ENCODE data around the gene EFCAB6.

GRCh38 chr22:43507235-43507634 is 304.9 kb downstream of the EFCAB6 start:
- TF ChIP-seq NR2C2 (CRISPR knock-in tag; IDR thresholded peaks at IDR 0.05): no peak
- TF ChIP-seq CTCF (IDR thresholded peaks at IDR 0.05): no peak
- no peak for TF ChIP-seq SMAD3 (CRISPR knock-in tag; IDR thresholded peaks at IDR 0.05; ENCODE audit: borderline replicate concordance)
- no peak for TF ChIP-seq ATF2 (CRISPR knock-in tag; IDR thresholded peaks at IDR 0.05; ENCODE audit: borderline replicate concordance, low read depth)
- TF ChIP-seq NR3C1 (CRISPR knock-in tag; conservative IDR thresholded peaks at IDR 0.05; ENCODE audit: low read depth): no peak
- TF ChIP-seq GTF2I (CRISPR knock-in tag; conservative IDR thresholded peaks at IDR 0.05): no peak
- TF ChIP-seq ATF6 (CRISPR knock-in tag; IDR thresholded peaks at IDR 0.05): no peak
- no peak for TF ChIP-seq TEAD1 (CRISPR knock-in tag; IDR thresholded peaks at IDR 0.05)
- no peak for TF ChIP-seq USF2 (CRISPR knock-in tag; IDR thresholded peaks at IDR 0.05)
- TF ChIP-seq FOXP1 (CRISPR knock-in tag; IDR thresholded peaks at IDR 0.05; ENCODE audit: borderline replicate concordance): no peak
- no peak for TF ChIP-seq E2F1 (CRISPR knock-in tag; IDR thresholded peaks at IDR 0.05)
- TF ChIP-seq TEAD4 (CRISPR knock-in tag; IDR thresholded peaks at IDR 0.05): no peak
- no peak for TF ChIP-seq PREB (CRISPR knock-in tag; IDR thresholded peaks at IDR 0.05; ENCODE audit: borderline replicate concordance)
